G401.6 (cell line): ENCODE measurements around the gene TMEM59.
"Not testable (repeated sequence)": the region's sequence is repeated elsewhere in the genome, so short reads cannot be mapped to it uniquely, and the experiment has no call there.

Experiments
- FAIRE-seq: peaks from 2 replicates; lab custom pipeline; 2012; peaks lifted over from hg19 to GRCh38; lab: Jason Lieb, UNC

TMEM59 gene

GRCh38 chr1:54052431-54052933, 522 bp downstream of the TMEM59 start:
- FAIRE-seq: no peak

- FAIRE-seq: no peak
Observed at GRCh38 chr1:54051933-54052430, 1.0 kb downstream of the TMEM59 start.

GRCh38 chr1:54050435-54050834, 2.6 kb downstream of the TMEM59 start:
- not testable (repeated sequence) for FAIRE-seq

- FAIRE-seq: no peak
Observed at GRCh38 chr1:54047384-54048305, 5.4 kb downstream of the TMEM59 start.

- no peak for FAIRE-seq
Observed at GRCh38 chr1:54046671-54047383, 6.2 kb downstream of the TMEM59 start.

GRCh38 chr1:54045496-54045895, 7.5 kb downstream of the TMEM59 start:
- no peak for FAIRE-seq

- FAIRE-seq: peak; percentile 27
Observed at GRCh38 chr1:54041806-54042205, 11.2 kb downstream of the TMEM59 start.

GRCh38 chr1:54037476-54037875, 15.5 kb downstream of the TMEM59 start:
- no peak for FAIRE-seq

- FAIRE-seq: no peak
Observed at GRCh38 chr1:54028306-54029251, 24.4 kb downstream of the TMEM59 start.

- FAIRE-seq: no peak
Observed at GRCh38 chr1:54027848-54028247, 25.2 kb downstream of the TMEM59 start.

GRCh38 chr1:54024811-54025210, 28.2 kb downstream of the TMEM59 start:
- FAIRE-seq: not testable (repeated sequence)

GRCh38 chr1:54024358-54024757, 28.6 kb downstream of the TMEM59 start:
- no peak for FAIRE-seq

GRCh38 chr1:54019562-54020176, 33.3 kb downstream of the TMEM59 start:
- FAIRE-seq: not testable (repeated sequence)

- no peak for FAIRE-seq
Observed at GRCh38 chr1:54018635-54019034, 34.4 kb downstream of the TMEM59 start.

GRCh38 chr1:54017979-54018378, 35.0 kb downstream of the TMEM59 start, which contains the start of gene LDLRAD1:
TSS of gene LDLRAD1 (minus strand) at chr1:54018186. CDS start at chr1:54018112, 74 bp downstream.
- no peak for FAIRE-seq

- FAIRE-seq: no peak
Observed at GRCh38 chr1:54016343-54017282, 36.4 kb downstream of the TMEM59 start.

GRCh38 chr1:54014009-54014629, 38.9 kb downstream of the TMEM59 start:
- no peak for FAIRE-seq

GRCh38 chr1:54013393-54014008, 39.5 kb downstream of the TMEM59 start:
- FAIRE-seq: no peak

- FAIRE-seq: no peak
Observed at GRCh38 chr1:54012863-54013262, 40.1 kb downstream of the TMEM59 start.
